HepG2 (cell line): ENCODE data around the gene RNASE13. TPM values are rescaled to one million over a fixed set of nuclear protein-coding genes. Genes with fewer than 3 reads are reported as not detected.
A peak's percentile ranks its signal among the peaks of the same experiment; 100 is the strongest.

ENCODE experiments used
- NR2F1 ChIP-seq, 2 experiments: fragments of 450-650 bp in 1 of 2; formaldehyde crosslinking in 1 of 2; IDR thresholded peaks; 2 replicates each; pipeline versions ENCODE4 v1.5.0 to v1.6.1; 2016 to 2020; ENCODE audit warnings: mild to moderate bottlenecking in 1 of 2, missing compliant biosample characterization in 1 of 2, missing genetic modification reagents in 1 of 2, moderate library complexity in 1 of 2
- STAT5B ChIP-seq: sonication (generic); formaldehyde crosslinking; IDR thresholded peaks from 2 replicates; pipeline ENCODE4 v1.4.0; 2020; ENCODE audit warnings: missing genetic modification reagents
- TBL1XR1 ChIP-seq: fragments of 150-350 bp; IDR thresholded peaks from 2 replicates; pipeline ENCODE4 v1.6.1; 2014; ENCODE audit warnings: borderline replicate concordance, low read length; ENCODE audit not compliant: partially characterized antibody
- ZBTB2 ChIP-seq: sonication (generic); formaldehyde crosslinking; IDR thresholded peaks from 2 replicates; pipeline ENCODE4 v1.8.0; 2022; ENCODE audit warnings: low read depth, missing genetic modification reagents
- ZBTB46 ChIP-seq: sonication (generic); formaldehyde crosslinking; IDR thresholded peaks from 2 replicates; pipeline ENCODE4 v1.4.0; 2020; ENCODE audit warnings: mild to moderate bottlenecking, missing genetic modification reagents, borderline replicate concordance
- ZNF572 ChIP-seq: sonication (generic); formaldehyde crosslinking; IDR thresholded peaks from 2 replicates; pipeline ENCODE4 v1.5.1; 2020; ENCODE audit warnings: mild to moderate bottlenecking, missing genetic modification reagents
- ZNF790 ChIP-seq: sonication (generic); formaldehyde crosslinking; IDR thresholded peaks from 2 replicates; pipeline ENCODE4 v1.8.0; 2022; ENCODE audit warnings: missing genetic modification reagents, mild to moderate bottlenecking, borderline replicate concordance
- polyA plus RNA-seq, 8 experiments: library from polyadenylated mRNA; depleted of rRNA in 3 of 8; stranded (reverse) in 7 of 8; unstranded in 1 of 8; fragments of >200 nt; fragmentation: Illumina TruSeq in 4 of 8; extraction: Trizol in 4 of 8; gene quantifications; 2 replicates each; pipeline versions ENCODE4 v1.2.1 to v1.2.3, GENCODE V29; 2011 to 2016; ENCODE audit warnings: low read depth in 4 of 8, missing spikeins in 1 of 8, mixed read lengths in 1 of 8; ENCODE audit not compliant: insufficient read depth in 1 of 8
- total RNA-seq, 5 experiments: library from RNA; depleted of rRNA; stranded (reverse); fragments of >200 nt; fragmentation: Illumina TruSeq; extraction: Trizol; gene quantifications; 2 replicates each; pipeline ENCODE4 v1.2.3, GENCODE V29; 2016; ENCODE audit warnings: low read depth in 1 of 5
- TF ChIP-seq, protein P1 (sequence below): sonication (generic); formaldehyde crosslinking; IDR thresholded peaks from 2 replicates; pipeline ENCODE4 v1.5.0; 2020; ENCODE audit warnings: missing genetic modification reagents, mild to moderate bottlenecking, borderline replicate concordance
- TF ChIP-seq, protein P2 (sequence below): sonication (generic); formaldehyde crosslinking; IDR thresholded peaks from 2 replicates; pipeline ENCODE4 v1.4.0; 2020; ENCODE audit warnings: missing genetic modification reagents
- TF ChIP-seq, protein P3 (sequence below): sonication (generic); formaldehyde crosslinking; IDR thresholded peaks from 2 replicates; pipeline ENCODE4 v1.5.0; 2020; ENCODE audit warnings: mild to moderate bottlenecking, missing genetic modification reagents, borderline replicate concordance
- TF ChIP-seq, protein P4 (sequence below): sonication (generic); formaldehyde crosslinking; IDR thresholded peaks from 2 replicates; pipeline ENCODE4 v1.4.0; 2020; ENCODE audit warnings: low read depth, missing genetic modification reagents

RNASE13 gene
- total and polyA plus RNA-seq, 2 of the 13 experiments (the other 11 are each of a cell fraction or from before 2014, with no cell fraction given): 1.0 TPM; not detected in 1

GRCh38 chr14:21055432-21056117 lies 21.0 kb upstream of the RNASE13 start (continued):
- TF ChIP-seq, protein P1, sequence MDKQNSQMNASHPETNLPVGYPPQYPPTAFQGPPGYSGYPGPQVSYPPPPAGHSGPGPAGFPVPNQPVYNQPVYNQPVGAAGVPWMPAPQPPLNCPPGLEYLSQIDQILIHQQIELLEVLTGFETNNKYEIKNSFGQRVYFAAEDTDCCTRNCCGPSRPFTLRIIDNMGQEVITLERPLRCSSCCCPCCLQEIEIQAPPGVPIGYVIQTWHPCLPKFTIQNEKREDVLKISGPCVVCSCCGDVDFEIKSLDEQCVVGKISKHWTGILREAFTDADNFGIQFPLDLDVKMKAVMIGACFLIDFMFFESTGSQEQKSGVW (CRISPR knock-in tag): no peak; the same call in 1 of the 2 replicates
- TF ChIP-seq ZNF790 (CRISPR knock-in tag) (peak; percentile 26; the same call in 1 of the 2 replicates), STAT5B (CRISPR knock-in tag) (no peak), NR2F1 (CRISPR knock-in tag; IDR thresholded peaks at IDR 0.05) (no peak), ZBTB46 (no peak), ZBTB2 (CRISPR knock-in tag) (0 out of 2 replicates have a peak, but pooled peaks have one; percentile 35), ZNF572 (CRISPR knock-in tag) (no peak), TBL1XR1 (peak; percentile 59)
- TF ChIP-seq, protein P2, sequence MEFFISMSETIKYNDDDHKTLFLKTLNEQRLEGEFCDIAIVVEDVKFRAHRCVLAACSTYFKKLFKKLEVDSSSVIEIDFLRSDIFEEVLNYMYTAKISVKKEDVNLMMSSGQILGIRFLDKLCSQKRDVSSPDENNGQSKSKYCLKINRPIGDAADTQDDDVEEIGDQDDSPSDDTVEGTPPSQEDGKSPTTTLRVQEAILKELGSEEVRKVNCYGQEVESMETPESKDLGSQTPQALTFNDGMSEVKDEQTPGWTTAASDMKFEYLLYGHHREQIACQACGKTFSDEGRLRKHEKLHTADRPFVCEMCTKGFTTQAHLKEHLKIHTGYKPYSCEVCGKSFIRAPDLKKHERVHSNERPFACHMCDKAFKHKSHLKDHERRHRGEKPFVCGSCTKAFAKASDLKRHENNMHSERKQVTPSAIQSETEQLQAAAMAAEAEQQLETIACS (CRISPR knock-in tag): peak; percentile 39; the same call in 1 of the 2 replicates
- TF ChIP-seq, protein P3, sequence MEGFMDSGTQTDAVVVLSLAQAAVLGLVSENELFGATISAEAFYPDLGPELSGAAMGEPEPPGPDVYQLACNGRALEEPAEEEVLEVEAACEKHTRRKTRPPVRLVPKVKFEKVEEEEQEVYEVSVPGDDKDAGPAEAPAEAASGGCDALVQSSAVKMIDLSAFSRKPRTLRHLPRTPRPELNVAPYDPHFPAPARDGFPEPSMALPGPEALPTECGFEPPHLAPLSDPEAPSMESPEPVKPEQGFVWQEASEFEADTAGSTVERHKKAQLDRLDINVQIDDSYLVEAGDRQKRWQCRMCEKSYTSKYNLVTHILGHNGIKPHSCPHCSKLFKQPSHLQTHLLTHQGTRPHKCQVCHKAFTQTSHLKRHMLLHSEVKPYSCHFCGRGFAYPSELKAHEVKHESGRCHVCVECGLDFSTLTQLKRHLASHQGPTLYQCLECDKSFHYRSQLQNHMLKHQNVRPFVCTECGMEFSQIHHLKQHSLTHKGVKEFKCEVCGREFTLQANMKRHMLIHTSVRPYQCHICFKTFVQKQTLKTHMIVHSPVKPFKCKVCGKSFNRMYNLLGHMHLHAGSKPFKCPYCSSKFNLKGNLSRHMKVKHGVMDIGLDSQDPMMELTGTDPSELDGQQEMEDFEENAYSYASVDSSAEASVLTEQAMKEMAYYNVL (CRISPR knock-in tag): peak; percentile 98
- TF ChIP-seq, protein P4, sequence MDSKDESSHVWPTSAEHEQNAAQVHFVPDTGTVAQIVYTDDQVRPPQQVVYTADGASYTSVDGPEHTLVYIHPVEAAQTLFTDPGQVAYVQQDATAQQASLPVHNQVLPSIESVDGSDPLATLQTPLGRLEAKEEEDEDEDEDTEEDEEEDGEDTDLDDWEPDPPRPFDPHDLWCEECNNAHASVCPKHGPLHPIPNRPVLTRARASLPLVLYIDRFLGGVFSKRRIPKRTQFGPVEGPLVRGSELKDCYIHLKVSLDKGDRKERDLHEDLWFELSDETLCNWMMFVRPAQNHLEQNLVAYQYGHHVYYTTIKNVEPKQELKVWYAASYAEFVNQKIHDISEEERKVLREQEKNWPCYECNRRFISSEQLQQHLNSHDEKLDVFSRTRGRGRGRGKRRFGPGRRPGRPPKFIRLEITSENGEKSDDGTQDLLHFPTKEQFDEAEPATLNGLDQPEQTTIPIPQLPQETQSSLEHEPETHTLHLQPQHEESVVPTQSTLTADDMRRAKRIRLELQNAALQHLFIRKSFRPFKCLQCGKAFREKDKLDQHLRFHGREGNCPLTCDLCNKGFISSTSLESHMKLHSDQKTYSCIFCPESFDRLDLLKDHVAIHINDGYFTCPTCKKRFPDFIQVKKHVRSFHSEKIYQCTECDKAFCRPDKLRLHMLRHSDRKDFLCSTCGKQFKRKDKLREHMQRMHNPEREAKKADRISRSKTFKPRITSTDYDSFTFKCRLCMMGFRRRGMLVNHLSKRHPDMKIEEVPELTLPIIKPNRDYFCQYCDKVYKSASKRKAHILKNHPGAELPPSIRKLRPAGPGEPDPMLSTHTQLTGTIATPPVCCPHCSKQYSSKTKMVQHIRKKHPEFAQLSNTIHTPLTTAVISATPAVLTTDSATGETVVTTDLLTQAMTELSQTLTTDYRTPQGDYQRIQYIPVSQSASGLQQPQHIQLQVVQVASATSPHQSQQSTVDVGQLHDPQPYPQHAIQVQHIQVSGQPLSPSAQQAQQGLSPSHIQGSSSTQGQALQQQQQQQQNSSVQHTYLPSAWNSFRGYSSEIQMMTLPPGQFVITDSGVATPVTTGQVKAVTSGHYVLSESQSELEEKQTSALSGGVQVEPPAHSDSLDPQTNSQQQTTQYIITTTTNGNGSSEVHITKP (CRISPR knock-in tag): peak; percentile 82
